ENCODE results near the gene KRT36.

DNA sequence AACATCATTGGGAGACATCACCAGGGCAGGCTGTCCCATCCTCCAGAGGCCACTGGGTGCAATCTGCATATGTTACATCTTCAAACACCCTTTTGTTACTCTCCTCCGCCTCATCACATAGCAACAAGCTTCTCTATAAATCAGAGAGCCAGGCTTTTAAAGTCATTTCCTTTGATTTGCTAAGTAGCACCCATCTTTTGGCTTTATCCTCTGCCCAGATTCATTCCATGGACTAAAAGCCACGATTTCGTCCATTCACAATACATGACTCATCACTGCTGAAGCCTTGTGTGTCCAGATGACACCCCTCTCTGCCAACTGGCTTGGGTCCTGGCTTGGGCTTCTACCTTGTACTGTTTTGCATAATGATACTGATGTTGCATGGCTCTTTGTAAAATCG lies 47.0 kb downstream of the KRT36 start:
- no peak for TF ChIP-seq POLR2A (IDR thresholded peaks at IDR 0.05)
- TF ChIP-seq, protein P1, sequence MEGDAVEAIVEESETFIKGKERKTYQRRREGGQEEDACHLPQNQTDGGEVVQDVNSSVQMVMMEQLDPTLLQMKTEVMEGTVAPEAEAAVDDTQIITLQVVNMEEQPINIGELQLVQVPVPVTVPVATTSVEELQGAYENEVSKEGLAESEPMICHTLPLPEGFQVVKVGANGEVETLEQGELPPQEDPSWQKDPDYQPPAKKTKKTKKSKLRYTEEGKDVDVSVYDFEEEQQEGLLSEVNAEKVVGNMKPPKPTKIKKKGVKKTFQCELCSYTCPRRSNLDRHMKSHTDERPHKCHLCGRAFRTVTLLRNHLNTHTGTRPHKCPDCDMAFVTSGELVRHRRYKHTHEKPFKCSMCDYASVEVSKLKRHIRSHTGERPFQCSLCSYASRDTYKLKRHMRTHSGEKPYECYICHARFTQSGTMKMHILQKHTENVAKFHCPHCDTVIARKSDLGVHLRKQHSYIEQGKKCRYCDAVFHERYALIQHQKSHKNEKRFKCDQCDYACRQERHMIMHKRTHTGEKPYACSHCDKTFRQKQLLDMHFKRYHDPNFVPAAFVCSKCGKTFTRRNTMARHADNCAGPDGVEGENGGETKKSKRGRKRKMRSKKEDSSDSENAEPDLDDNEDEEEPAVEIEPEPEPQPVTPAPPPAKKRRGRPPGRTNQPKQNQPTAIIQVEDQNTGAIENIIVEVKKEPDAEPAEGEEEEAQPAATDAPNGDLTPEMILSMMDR (IDR thresholded peaks at IDR 0.05), result no peak
